Adrenal gland (tissue), 19 donors: Measurements from ENCODE around the gene ZNF205. TPM values are rescaled to one million over a fixed set of nuclear protein-coding genes. Genes with fewer than 3 reads are reported as not detected.

Experiments
- DNase-seq, 7 donors: peaks; one replicate each; pipeline ENCODE4 v3.0.0-alpha.2; 2019 to 2020
- H3K27ac ChIP-seq, 5 donors: fragments of 200-600 bp; sonication (generic) in 4 of 5; 1 replicate in 3 of 5; 2 replicates in 2 of 5; pipeline versions ENCODE4 v1.5.1 to v1.8.0; 2016 to 2020; ENCODE audit warnings: mild to moderate bottlenecking in 1 of 5
- H3K27me3 ChIP-seq: fragments of 200-600 bp; 2 replicates; pipeline ENCODE4 v1.8.0; 2021
- H3K36me3 ChIP-seq, 2 donors: fragments of 200-600 bp; replicated peaks in 1 of 2; 1 replicate in 1 of 2; 2 replicates in 1 of 2; pipeline versions ENCODE4 v1.5.1 to v1.8.0; 2018 to 2022
- H3K4me1 ChIP-seq, 2 donors: fragments of 200-600 bp; replicated peaks in 1 of 2; 1 replicate in 1 of 2; 2 replicates in 1 of 2; pipeline versions ENCODE4 v1.5.1 to v1.8.0; 2018 to 2021
- H3K4me3 ChIP-seq, 4 donors: fragments of 200-600 bp; sonication (generic) in 3 of 4; one replicate each; pipeline ENCODE4 v1.5.1; 2016 to 2018
- H3K9me3 ChIP-seq, 3 donors: fragments of 200-600 bp; sonication (generic) in 1 of 3; replicated peaks in 1 of 3; 1 replicate in 2 of 3; 2 replicates in 1 of 3; pipeline versions ENCODE4 v1.5.1 to v1.8.0; 2016 to 2021
- CTCF ChIP-seq, 6 experiments: fragments of 450-650 bp in 4 of 6; fragments of 200-600 bp in 2 of 6; sonication (generic) in 1 of 6; IDR thresholded peaks; 1 replicate in 5 of 6; 2 replicates in 1 of 6; pipeline versions ENCODE4 v1.5.1 to v1.8.0; 2016 to 2021; ENCODE audit warnings: antibody characterized with exemption in 6 of 6, mild to moderate bottlenecking in 2 of 6, moderate library complexity in 1 of 6
- POLR2A ChIP-seq, 2 donors: fragments of 450-650 bp; IDR thresholded peaks; one replicate each; pipeline ENCODE4 v1.6.1; 2017; ENCODE audit warnings: antibody characterized with exemption in 2 of 2, mild to moderate bottlenecking in 2 of 2, moderate library complexity in 1 of 2
- WGBS, 4 donors: extraction: QIAGEN DNeasy Blood & Tissue Kit in 2 of 4; methylation state at CpG; one replicate each; pipeline versions ENCODE4 v1.1.5 to v1.1.7; 2013 to 2017; 5-methylcytosine and 5-hydroxymethylcytosine counted together
- intact Hi-C, 2 donors: fragments of 100-400 bp; cut with DNase I; formaldehyde crosslinking; loops; one replicate each; pipeline versions ENCODE4 v1.14.1 to v1.15.0; 2022 to 2023
- long read RNA-seq, 10 donors: library from polyadenylated mRNA in 3 of 10; unstranded in 2 of 10; stranded (forward) in 1 of 10; transcript quantifications; one replicate each; pipeline ENCODE4 v2.0.0 and lab custom pipeline, GENCODE V29; 2021 to 2026
- polyA plus RNA-seq, 3 donors: library from polyadenylated mRNA; stranded (reverse); fragments of 200-250 nt in 2 of 3; fragments of 350-450 nt in 1 of 3; fragmentation: Illumina TruSeq in 1 of 3; extraction: RNeasy Lipid Tissue Mini Kit (QIAGEN cat#74804) in 1 of 3; gene quantifications; one replicate each; pipeline ENCODE4 v1.2.3, GENCODE V29; 2013 to 2014
- total RNA-seq, 9 donors: library from RNA; depleted of rRNA in 4 of 9; stranded (reverse); fragments of >200 nt in 4 of 9; fragments of 120-200 nt in 1 of 9; fragmentation: NEBNext Ultra II Directional in 1 of 9; extraction: Animal tissue kit (Norgen Biotek cat#: 25700) in 1 of 9; gene quantifications; one replicate each; pipeline versions ENCODE4 v1.1.0 to v1.2.4, GENCODE V29; 2013 to 2023
- donor health status: healthy with polysubstance abuse.
- donor health status: Bipolar disorder and iron deficiency.
- donor health status: DM: yes; HTN: yes; CAD: no.
- donor health status: DM: no; HTN: no; CAD: no.
- donor health status: DM: no; HTN: no; CAD: no.
- donor health status: DM: yes; HTN: yes; CAD: no.

Gene ZNF205
- total RNA-seq (10 to 100 TPM in 8 of 9 donors, 1 to 10 TPM in 1; 6.3 to 25.5 (median 13.3) TPM), polyA plus RNA-seq (10 to 100 TPM in 2 of 3 donors, 1 to 10 TPM in 1; 3.8 to 86.1 (median 33.9) TPM)
- long read RNA-seq, donor 1, partial matches to known transcripts, result 0 of 3 reads
- long read RNA-seq, donor 1, other reads (novel, unspliced or antisense), result 0 of 3 reads
- long read RNA-seq, donor 2, partial matches to known transcripts, result 0 of 3 reads
- long read RNA-seq, donor 2, other reads (novel, unspliced or antisense), result 0 of 3 reads
- long read RNA-seq, donor 3, result 0 reads
- long read RNA-seq, donor 4, partial matches to known transcripts, result 1 of 1 reads
- long read RNA-seq, donor 4, other reads (novel, unspliced or antisense), result 0 of 1 reads
- long read RNA-seq, donor 5, transcript ZNF205-201 (7 exons, 1,947 nt), result major isoform, 13 of 25 reads
- long read RNA-seq, donor 5, transcript ZNF205-202 (7 exons, 2,062 nt), result minor isoform, 6 of 25 reads
- long read RNA-seq, donor 5, partial matches to known transcripts, result 2 of 25 reads
- long read RNA-seq, donor 5, other reads (novel, unspliced or antisense), result 2 of 25 reads
- long read RNA-seq, donor 6, result 0 reads
- long read RNA-seq, donor 7, partial matches to known transcripts, result 0 of 1 reads
- long read RNA-seq, donor 7, other reads (novel, unspliced or antisense), result 0 of 1 reads
- long read RNA-seq, donor 8, partial matches to known transcripts, result 0 of 2 reads
- long read RNA-seq, donor 8, other reads (novel, unspliced or antisense), result 0 of 2 reads
- long read RNA-seq, donor 9, partial matches to known transcripts, result 0 of 1 reads
- long read RNA-seq, donor 9, other reads (novel, unspliced or antisense), result 0 of 1 reads
- long read RNA-seq, donor 10, partial matches to known transcripts, result 0 of 2 reads
- long read RNA-seq, donor 10, other reads (novel, unspliced or antisense), result 0 of 2 reads

GRCh38 chr16:3112058-3112880 lies at the start of gene ZNF205:
Gene ZNF205, plus strand, starts transcription at chr16:3112586. Its CDS starts 845 bp downstream, at chr16:3113431.
- 10 to 18% (median 14%) methylated on average over 10 to 23 of the region's 23 CpGs for WGBS, 4 donors
- Histone ChIP-seq H3K27ac (peak within 1 kb of the TSS in 3 of 5 donors; percentile 64 to 78 (median 71)), H3K9me3 (no peaks in the 10 kb centered on the region), H3K36me3 (peaks cover 0 to 15% of the 10 kb centered on the region in 2 donors), H3K4me3 (peak within 1 kb of the TSS; percentile 17 to 94 (median 78)), H3K27me3 (no peaks in the 10 kb centered on the region), H3K4me1 (peaks cover 28 to 36% of the 10 kb centered on the region in 2 donors)
- intact Hi-C loops, result no loop called here
- TF ChIP-seq CTCF (IDR thresholded peaks at IDR 0.05) (no peak), POLR2A (IDR thresholded peaks at IDR 0.05) (no peak)
- DNase-seq, result peak; percentile 76 to 86 (median 78)

- intact Hi-C loops, result no loop called here
- Histone ChIP-seq H3K4me3 (no peak overlapping the region), H3K27ac (no peak overlapping the region), H3K9me3 (no peaks in the 10 kb centered on the region), H3K27me3 (no peaks in the 10 kb centered on the region), H3K4me1 (peaks cover 4 to 20% of the 10 kb centered on the region in 2 donors), H3K36me3 (no peaks in the 10 kb centered on the region)
- TF ChIP-seq CTCF (IDR thresholded peaks at IDR 0.05), result no peak
- no peak for TF ChIP-seq POLR2A (IDR thresholded peaks at IDR 0.05)
- WGBS, 4 donors, result 91 to 96% (median 93%) methylated on average over 8 of the region's 8 CpGs
- no peak for DNase-seq
Measured at GRCh38 chr16:3063625-3064386, 48.6 kb upstream of the ZNF205 start.

GRCh38 chr16:3065069-3065741 lies 47.2 kb upstream of the ZNF205 start, which contains the start of gene IL32:
Gene IL32, plus strand, starts transcription at chr16:3065640. Its CDS starts 172 bp downstream, at chr16:3065812.
- no peaks in the 10 kb centered on the region for H3K9me3 ChIP-seq
- no peak for TF ChIP-seq CTCF (IDR thresholded peaks at IDR 0.05)
- H3K27me3 ChIP-seq, result no peaks in the 10 kb centered on the region
- peak within 1 kb of the TSS in 1 of 5 donors; percentile 4 for H3K27ac ChIP-seq
- intact Hi-C loops, result no loop called here
- DNase-seq, result peak; percentile 60 to 85 (median 78)
- no peaks in the 10 kb centered on the region for H3K36me3 ChIP-seq
- peak within 1 kb of the TSS in 1 of 4 donors; percentile 16 for H3K4me3 ChIP-seq
- H3K4me1 ChIP-seq, result peaks cover 0 to 12% of the 10 kb centered on the region in 2 donors
- WGBS, 4 donors, result 43 to 50% (median 48%) methylated on average over 12 to 13 of the region's 13 CpGs
